B cell (primary cell): ENCODE measurements around the gene CSF1. TPM values are rescaled to one million over a fixed set of nuclear protein-coding genes. Genes with fewer than 3 reads are reported as not detected.

Experiments used
- ATAC-seq: fragments of 200-7000 bp; cut with Tn5 transposase; one replicate; pipeline ENCODE4 v1.10.0; 2021; ENCODE audit warnings: low read depth, mild to moderate bottlenecking, moderate number of reproducible peaks, moderate library complexity
- CTCF ChIA-PET: fragments of 350-600 bp; sonication (Branson Sonifier 250); formaldehyde crosslinking; loops from one replicate; lab custom pipeline; 2021; ENCODE audit warnings: antibody characterized with exemption, inconsistent platforms; lab: Charles Lee
- POLR2A ChIA-PET: fragments of 350-600 bp; sonication (Branson Sonifier 250); formaldehyde crosslinking; loops from one replicate; lab custom pipeline; 2021; ENCODE audit warnings: antibody characterized with exemption; lab: Charles Lee
- DNase-seq: peaks from one replicate; pipeline ENCODE4 v3.0.0; 2013
- H2AFZ ChIP-seq: 2 replicates; pipeline ENCODE4 v1.6.1; 2012; ENCODE audit warnings: mild to moderate bottlenecking, low read depth, low read length; ENCODE audit not compliant: insufficient read depth, poor library complexity, severe bottlenecking
- H3K27ac ChIP-seq, 2 donors: 1 replicate in 1 of 2; 2 replicates in 1 of 2; pipeline ENCODE4 v1.5.1; 2012 to 2013; ENCODE audit warnings: low read length in 2 of 2, mild to moderate bottlenecking in 2 of 2, moderate library complexity in 1 of 2
- H3K27me3 ChIP-seq, 4 experiments: fragments of 200-600 bp in 1 of 4; sonication (generic) in 1 of 4; replicated peaks in 1 of 4; 1 replicate in 2 of 4; 2 replicates in 2 of 4; pipeline versions ENCODE4 v1.6.1 to v1.7.0; 2013 to 2016; ENCODE audit warnings: low read length in 3 of 4, mild to moderate bottlenecking in 2 of 4, mixed read lengths in 1 of 4, moderate library complexity in 1 of 4; ENCODE audit not compliant: insufficient read depth in 4 of 4, control insufficient read depth in 3 of 4; ENCODE audit errors: control extremely low read depth in 1 of 4
- H3K36me3 ChIP-seq, 2 experiments: replicated peaks in 1 of 2; 1 replicate in 1 of 2; 2 replicates in 1 of 2; pipeline versions ENCODE4 v1.6.1 to v1.7.1; 2013; ENCODE audit warnings: low read length in 1 of 2; ENCODE audit not compliant: insufficient read depth in 2 of 2, control insufficient read depth in 1 of 2; ENCODE audit errors: control extremely low read depth in 1 of 2, extremely low read depth in 1 of 2
- H3K4me1 ChIP-seq, 2 donors: fragments of 200-600 bp in 1 of 2; sonication (generic) in 1 of 2; 1 replicate in 1 of 2; 2 replicates in 1 of 2; pipeline versions ENCODE4 v1.5.1 to v1.6.1; 2013 to 2017; ENCODE audit warnings: low read length in 2 of 2; ENCODE audit not compliant: control insufficient read depth in 2 of 2, insufficient read depth in 2 of 2
- H3K4me2 ChIP-seq: replicated peaks from 2 replicates; pipeline ENCODE3; 2012; ENCODE audit warnings: mild to moderate bottlenecking, low read depth, low read length; ENCODE audit not compliant: poor library complexity, severe bottlenecking
- H3K4me3 ChIP-seq, 5 experiments: fragments of 200-600 bp in 1 of 5; sonication (generic) in 1 of 5; 1 replicate in 3 of 5; 2 replicates in 2 of 5; pipeline versions ENCODE4 v1.5.1 to v1.7.0; 2011 to 2016; ENCODE audit warnings: low read length in 4 of 5, mild to moderate bottlenecking in 4 of 5, low read depth in 2 of 5, control low read depth in 1 of 5, moderate library complexity in 1 of 5; ENCODE audit not compliant: insufficient read depth in 1 of 5; ENCODE audit errors: control extremely low read depth in 1 of 5, extremely low read depth in 1 of 5
- H3K79me2 ChIP-seq: fragments of 200-600 bp; sonication (generic); one replicate; pipeline ENCODE4 v1.6.0; 2016; ENCODE audit warnings: low read length; ENCODE audit not compliant: control insufficient read depth, insufficient read depth
- H3K9ac ChIP-seq: fragments of 200-600 bp; sonication (generic); 2 replicates; pipeline ENCODE4 v1.6.1; 2017; ENCODE audit warnings: mild to moderate bottlenecking, low read length, moderate library complexity
- H3K9me3 ChIP-seq, 3 donors: one replicate each; pipeline versions ENCODE4 v1.6.1 to v1.7.1; 2013; ENCODE audit warnings: low read length in 2 of 3; ENCODE audit not compliant: control insufficient read depth in 2 of 3, insufficient read depth in 1 of 3; ENCODE audit errors: control extremely low read depth in 1 of 3
- H4K20me1 ChIP-seq: 2 replicates; pipeline ENCODE4 v1.6.0; 2012; ENCODE audit warnings: mild to moderate bottlenecking, low read length; ENCODE audit not compliant: insufficient read depth, control insufficient read depth, poor library complexity, severe bottlenecking
- H3K27ac Mint-ChIP-seq: one replicate; pipeline ENCODE4 v1.8.0; 2021; ENCODE audit warnings: mixed read lengths
- H3K27me3 Mint-ChIP-seq: one replicate; pipeline ENCODE4 v1.8.0; 2021; ENCODE audit warnings: mixed read lengths
- H3K4me1 Mint-ChIP-seq: one replicate; pipeline ENCODE4 v1.8.0; 2021; ENCODE audit warnings: mixed read lengths
- H3K4me3 Mint-ChIP-seq: one replicate; pipeline ENCODE4 v1.8.0; 2021; ENCODE audit warnings: mixed read lengths
- H3K9me3 Mint-ChIP-seq: one replicate; pipeline ENCODE4 v1.8.0; 2022; ENCODE audit warnings: mixed read lengths; ENCODE audit not compliant: insufficient read depth
- CTCF ChIP-seq: fragments of 200-600 bp; IDR thresholded peaks from one replicate; pipeline ENCODE4 v1.8.0; 2022; ENCODE audit warnings: antibody characterized with exemption, mild to moderate bottlenecking
- EZH2 ChIP-seq: IDR thresholded peaks from 2 replicates; pipeline ENCODE4 v1.6.1; 2012; ENCODE audit warnings: borderline replicate concordance, low read depth, mild to moderate bottlenecking, moderate library complexity, low read length; ENCODE audit not compliant: insufficient read depth, poor library complexity, severe bottlenecking
- WGBS: methylation state at CpG from one replicate; pipeline ENCODE4 v1.1.5; 2013; ENCODE audit warnings: missing lambda C conversion rate; ENCODE audit not compliant: insufficient coverage; 5-methylcytosine and 5-hydroxymethylcytosine counted together
- intact Hi-C: fragments of 100-400 bp; cut with micrococcal nuclease; formaldehyde crosslinking; loops from one replicate; pipeline ENCODE4 v1.10.0; 2022
- polyA plus RNA-seq: library from polyadenylated mRNA; depleted of rRNA; stranded (reverse); fragments of >200 nt; gene quantifications from 2 replicates; pipeline ENCODE4 v1.2.3, GENCODE V29; 2012
- total RNA-seq, 2 donors: library from RNA; stranded (reverse); fragments of 120-200 nt in 1 of 2; gene quantifications; 1 replicate in 1 of 2; 2 replicates in 1 of 2; pipeline versions ENCODE4 v1.2.3 to v1.2.4, GENCODE V29; 2013 to 2022

The CSF1 gene
- total and polyA plus RNA-seq, 2 donors (not counting 1 experiment from before 2014, with no cell fraction given): 0.55 to 4.2 TPM

DNA sequence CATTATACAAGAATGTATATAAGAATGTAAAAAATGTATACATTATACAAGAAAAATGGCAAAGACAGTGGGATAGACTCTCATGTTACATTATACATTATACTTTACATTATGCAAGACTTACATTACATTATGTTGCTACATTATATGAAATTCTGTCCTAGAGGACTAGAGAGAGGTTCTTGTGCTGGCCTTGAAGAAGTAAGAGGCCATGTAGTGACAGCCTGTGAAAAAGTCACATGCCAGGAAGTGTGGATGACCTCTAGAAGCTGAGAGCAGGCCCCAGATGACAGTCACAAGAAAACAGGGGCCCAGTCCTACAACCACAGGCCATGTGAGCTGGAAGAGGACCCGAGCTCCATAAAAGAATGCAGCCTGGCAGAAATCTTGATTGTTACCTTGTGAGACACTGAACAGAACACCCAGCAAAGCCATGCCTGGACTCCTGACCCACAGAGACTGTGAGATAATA is 43.4 kb downstream of the CSF1 start:
- H3K9ac ChIP-seq: no peak overlapping the region

More for the DNA sequence above, 43.4 kb downstream of the CSF1 start:
- ChIA-PET CTCF (interaction anchor here (1.0 kb wide), 1 partner anchor 314 kb away, joined by 3 read pairs; no protein-coding TSS in a partner anchor), POLR2A (interaction anchor here (0.7 kb wide), 1 partner anchor 15 kb away, joined by 3 read pairs; no protein-coding TSS in a partner anchor)
- Mint-ChIP-seq H3K27me3 (peaks cover 11% of the 10 kb centered on the region), H3K27ac (no peak overlapping the region), H3K9me3 (no peaks in the 10 kb centered on the region), H3K4me1 (no peaks in the 10 kb centered on the region), H3K4me3 (no peak overlapping the region)
- no peak for ATAC-seq
- no peaks in the 10 kb centered on the region for H3K9me3 ChIP-seq
- intact Hi-C loops: no loop called here
- H3K79me2 ChIP-seq: no peaks in the 10 kb centered on the region
- peaks cover 0 to 3% (median 0%) of the 10 kb centered on the region in 4 experiments for H3K27me3 ChIP-seq
- no peak overlapping the region for H3K4me3 ChIP-seq
- H4K20me1 ChIP-seq: no peaks in the 10 kb centered on the region
- H3K36me3 ChIP-seq: no peaks in the 10 kb centered on the region
- WGBS: 86% methylated on average over 1 of the region's 1 CpG
- H3K4me1 ChIP-seq: no peaks in the 10 kb centered on the region
- H3K27ac ChIP-seq: no peak overlapping the region
- H3K4me2 ChIP-seq: no peak overlapping the region
- no peak for DNase-seq
- no peak overlapping the region for H2AFZ ChIP-seq
- TF ChIP-seq CTCF: no peak
- TF ChIP-seq EZH2: no peak
